B cell (primary cell): ENCODE measurements around the gene SGSH. TPM values are rescaled to one million over a fixed set of nuclear protein-coding genes. Genes with fewer than 3 reads are reported as not detected.

Experiments
- ATAC-seq: fragments of 200-7000 bp; cut with Tn5 transposase; one replicate; pipeline ENCODE4 v1.10.0; 2021; ENCODE audit warnings: low read depth, mild to moderate bottlenecking, moderate number of reproducible peaks, moderate library complexity
- CTCF ChIA-PET: fragments of 350-600 bp; sonication (Branson Sonifier 250); formaldehyde crosslinking; loops from one replicate; lab custom pipeline; 2021; ENCODE audit warnings: antibody characterized with exemption, inconsistent platforms; lab: Charles Lee
- POLR2A ChIA-PET: fragments of 350-600 bp; sonication (Branson Sonifier 250); formaldehyde crosslinking; loops from one replicate; lab custom pipeline; 2021; ENCODE audit warnings: antibody characterized with exemption; lab: Charles Lee
- DNase-seq: peaks from one replicate; pipeline ENCODE4 v3.0.0; 2013
- H2AFZ ChIP-seq: 2 replicates; pipeline ENCODE4 v1.6.1; 2012; ENCODE audit warnings: mild to moderate bottlenecking, low read depth, low read length; ENCODE audit not compliant: insufficient read depth, poor library complexity, severe bottlenecking
- H3K27ac ChIP-seq, 2 donors: 1 replicate in 1 of 2; 2 replicates in 1 of 2; pipeline ENCODE4 v1.5.1; 2012 to 2013; ENCODE audit warnings: low read length in 2 of 2, mild to moderate bottlenecking in 2 of 2, moderate library complexity in 1 of 2
- H3K27me3 ChIP-seq, 4 experiments: fragments of 200-600 bp in 1 of 4; sonication (generic) in 1 of 4; replicated peaks in 1 of 4; 1 replicate in 2 of 4; 2 replicates in 2 of 4; pipeline versions ENCODE4 v1.6.1 to v1.7.0; 2013 to 2016; ENCODE audit warnings: low read length in 3 of 4, mild to moderate bottlenecking in 2 of 4, mixed read lengths in 1 of 4, moderate library complexity in 1 of 4; ENCODE audit not compliant: insufficient read depth in 4 of 4, control insufficient read depth in 3 of 4; ENCODE audit errors: control extremely low read depth in 1 of 4
- H3K36me3 ChIP-seq, 2 experiments: replicated peaks in 1 of 2; 1 replicate in 1 of 2; 2 replicates in 1 of 2; pipeline versions ENCODE4 v1.6.1 to v1.7.1; 2013; ENCODE audit warnings: low read length in 1 of 2; ENCODE audit not compliant: insufficient read depth in 2 of 2, control insufficient read depth in 1 of 2; ENCODE audit errors: control extremely low read depth in 1 of 2, extremely low read depth in 1 of 2
- H3K4me1 ChIP-seq, 2 donors: fragments of 200-600 bp in 1 of 2; sonication (generic) in 1 of 2; 1 replicate in 1 of 2; 2 replicates in 1 of 2; pipeline versions ENCODE4 v1.5.1 to v1.6.1; 2013 to 2017; ENCODE audit warnings: low read length in 2 of 2; ENCODE audit not compliant: control insufficient read depth in 2 of 2, insufficient read depth in 2 of 2
- H3K4me2 ChIP-seq: replicated peaks from 2 replicates; pipeline ENCODE3; 2012; ENCODE audit warnings: mild to moderate bottlenecking, low read depth, low read length; ENCODE audit not compliant: poor library complexity, severe bottlenecking
- H3K4me3 ChIP-seq, 5 experiments: fragments of 200-600 bp in 1 of 5; sonication (generic) in 1 of 5; 1 replicate in 3 of 5; 2 replicates in 2 of 5; pipeline versions ENCODE4 v1.5.1 to v1.7.0; 2011 to 2016; ENCODE audit warnings: low read length in 4 of 5, mild to moderate bottlenecking in 4 of 5, low read depth in 2 of 5, control low read depth in 1 of 5, moderate library complexity in 1 of 5; ENCODE audit not compliant: insufficient read depth in 1 of 5; ENCODE audit errors: control extremely low read depth in 1 of 5, extremely low read depth in 1 of 5
- H3K79me2 ChIP-seq: fragments of 200-600 bp; sonication (generic); one replicate; pipeline ENCODE4 v1.6.0; 2016; ENCODE audit warnings: low read length; ENCODE audit not compliant: control insufficient read depth, insufficient read depth
- H3K9ac ChIP-seq: fragments of 200-600 bp; sonication (generic); 2 replicates; pipeline ENCODE4 v1.6.1; 2017; ENCODE audit warnings: mild to moderate bottlenecking, low read length, moderate library complexity
- H3K9me3 ChIP-seq, 3 donors: one replicate each; pipeline versions ENCODE4 v1.6.1 to v1.7.1; 2013; ENCODE audit warnings: low read length in 2 of 3; ENCODE audit not compliant: control insufficient read depth in 2 of 3, insufficient read depth in 1 of 3; ENCODE audit errors: control extremely low read depth in 1 of 3
- H4K20me1 ChIP-seq: 2 replicates; pipeline ENCODE4 v1.6.0; 2012; ENCODE audit warnings: mild to moderate bottlenecking, low read length; ENCODE audit not compliant: insufficient read depth, control insufficient read depth, poor library complexity, severe bottlenecking
- H3K27ac Mint-ChIP-seq: one replicate; pipeline ENCODE4 v1.8.0; 2021; ENCODE audit warnings: mixed read lengths
- H3K27me3 Mint-ChIP-seq: one replicate; pipeline ENCODE4 v1.8.0; 2021; ENCODE audit warnings: mixed read lengths
- H3K4me1 Mint-ChIP-seq: one replicate; pipeline ENCODE4 v1.8.0; 2021; ENCODE audit warnings: mixed read lengths
- H3K4me3 Mint-ChIP-seq: one replicate; pipeline ENCODE4 v1.8.0; 2021; ENCODE audit warnings: mixed read lengths
- H3K9me3 Mint-ChIP-seq: one replicate; pipeline ENCODE4 v1.8.0; 2022; ENCODE audit warnings: mixed read lengths; ENCODE audit not compliant: insufficient read depth
- CTCF ChIP-seq: fragments of 200-600 bp; IDR thresholded peaks from one replicate; pipeline ENCODE4 v1.8.0; 2022; ENCODE audit warnings: antibody characterized with exemption, mild to moderate bottlenecking
- EZH2 ChIP-seq: IDR thresholded peaks from 2 replicates; pipeline ENCODE4 v1.6.1; 2012; ENCODE audit warnings: borderline replicate concordance, low read depth, mild to moderate bottlenecking, moderate library complexity, low read length; ENCODE audit not compliant: insufficient read depth, poor library complexity, severe bottlenecking
- WGBS: methylation state at CpG from one replicate; pipeline ENCODE4 v1.1.5; 2013; ENCODE audit warnings: missing lambda C conversion rate; ENCODE audit not compliant: insufficient coverage; 5-methylcytosine and 5-hydroxymethylcytosine counted together
- intact Hi-C: fragments of 100-400 bp; cut with micrococcal nuclease; formaldehyde crosslinking; loops from one replicate; pipeline ENCODE4 v1.10.0; 2022
- polyA plus RNA-seq: library from polyadenylated mRNA; depleted of rRNA; stranded (reverse); fragments of >200 nt; gene quantifications from 2 replicates; pipeline ENCODE4 v1.2.3, GENCODE V29; 2012
- total RNA-seq, 2 donors: library from RNA; stranded (reverse); fragments of 120-200 nt in 1 of 2; gene quantifications; 1 replicate in 1 of 2; 2 replicates in 1 of 2; pipeline versions ENCODE4 v1.2.3 to v1.2.4, GENCODE V29; 2013 to 2022

Gene SGSH
- total and polyA plus RNA-seq, 2 donors (not counting 1 experiment from before 2014, with no cell fraction given) = 44.5 to 83.7 TPM

- ChIA-PET POLR2A (no interaction called here), CTCF (no interaction called here)
- Mint-ChIP-seq H3K27me3 (peaks cover 22% of the 10 kb centered on the region), H3K4me1 (no peaks in the 10 kb centered on the region), H3K27ac (no peak overlapping the region), H3K4me3 (no peak overlapping the region), H3K9me3 (no peaks in the 10 kb centered on the region)
- Histone ChIP-seq H3K36me3 (no peaks in the 10 kb centered on the region), H3K9ac (no peak overlapping the region), H2AFZ (no peak overlapping the region), H3K27me3 (peaks cover 0 to 6% (median 0%) of the 10 kb centered on the region in 4 experiments), H3K4me1 (no peaks in the 10 kb centered on the region), H3K4me2 (no peak overlapping the region), H4K20me1 (no peaks in the 10 kb centered on the region), H3K4me3 (no peak overlapping the region), H3K9me3 (no peaks in the 10 kb centered on the region), H3K79me2 (no peaks in the 10 kb centered on the region), H3K27ac (no peak overlapping the region)
- no peak for DNase-seq
- no peak for TF ChIP-seq EZH2
- TF ChIP-seq CTCF = no peak
- intact Hi-C loops = no loop called here
- no CpG with 5 or more reads among the region's 4 CpGs for WGBS
- ATAC-seq = no peak
Observed at GRCh38 chr17:80163336-80163735, 56.8 kb downstream of the SGSH start.

GRCh38 chr17:80160536-80160935 lies 59.6 kb downstream of the SGSH start:
- 40% methylated on average over 1 of the region's 3 CpGs for WGBS
- TF ChIP-seq CTCF (no peak), EZH2 (no peak)
- DNase-seq = no peak

More at GRCh38 chr17:80160536-80160935, 59.6 kb downstream of the SGSH start:
- no peak overlapping the region for H3K4me3 Mint-ChIP-seq
- H3K4me1 Mint-ChIP-seq = no peaks in the 10 kb centered on the region
- no peak overlapping the region for H3K27ac Mint-ChIP-seq
- no peak overlapping the region for H3K27ac ChIP-seq
- H3K27me3 Mint-ChIP-seq = peaks cover 22% of the 10 kb centered on the region
- no peaks in the 10 kb centered on the region for H3K4me1 ChIP-seq
- H3K9me3 Mint-ChIP-seq = peaks cover 2% of the 10 kb centered on the region
- intact Hi-C loops = no loop called here
- ChIA-PET CTCF (no interaction called here), POLR2A (no interaction called here)
- H3K79me2 ChIP-seq = no peaks in the 10 kb centered on the region
- peaks cover 0 to 5% (median 0%) of the 10 kb centered on the region in 4 experiments for H3K27me3 ChIP-seq
- ATAC-seq = no peak
- H4K20me1 ChIP-seq = no peaks in the 10 kb centered on the region
- no peak overlapping the region for H3K4me2 ChIP-seq
- H3K9ac ChIP-seq = no peak overlapping the region
- no peak overlapping the region for H2AFZ ChIP-seq
- H3K9me3 ChIP-seq = peaks cover 2 to 8% (median 5%) of the 10 kb centered on the region in 3 donors
- no peak overlapping the region for H3K4me3 ChIP-seq
- no peaks in the 10 kb centered on the region for H3K36me3 ChIP-seq

Other genes starting within 250 kb of the SGSH start
- gene TBC1D16, start 184.5 kb downstream of the SGSH start, total RNA-seq = 2.7 and 3.3 TPM in 2 replicates
- gene TBC1D16, start 184.5 kb downstream of the SGSH start, polyA plus RNA-seq = 0.82 and 1.2 TPM in 2 replicates
- gene CCDC40, start 183.7 kb downstream of the SGSH start, total RNA-seq = 1.9 and 3.2 TPM in 2 replicates
- 0.63 and 1.4 TPM in 2 replicates for gene CCDC40, start 183.7 kb downstream of the SGSH start, polyA plus RNA-seq
- gene GAA, start 118.8 kb downstream of the SGSH start, total RNA-seq = 39.4 and 40.0 TPM in 2 replicates
- gene GAA, start 118.8 kb downstream of the SGSH start, polyA plus RNA-seq = 32.3 and 33.4 TPM in 2 replicates
- 83.4 and 86.0 TPM in 2 replicates for gene EIF4A3, start 73.2 kb downstream of the SGSH start, total RNA-seq
- 137 and 251 TPM in 2 replicates for gene EIF4A3, start 73.2 kb downstream of the SGSH start, polyA plus RNA-seq
- not detected in 2 replicates for gene CARD14, start 50.3 kb downstream of the SGSH start, total RNA-seq
- gene CARD14, start 50.3 kb downstream of the SGSH start, polyA plus RNA-seq = 0.33 TPM in 1 of 2 replicates, not detected in the other
- 28.5 and 31.4 TPM in 2 replicates for gene SLC26A11, start 94 bp upstream of the SGSH start, total RNA-seq
- 10.1 and 13.0 TPM in 2 replicates for gene SLC26A11, start 94 bp upstream of the SGSH start, polyA plus RNA-seq
- 287 and 299 TPM in 2 replicates for gene RNF213, start 40.5 kb upstream of the SGSH start, total RNA-seq
- gene RNF213, start 40.5 kb upstream of the SGSH start, polyA plus RNA-seq = 121 and 134 TPM in 2 replicates
- gene ENDOV, start 194.8 kb upstream of the SGSH start, total RNA-seq = 49.1 and 49.5 TPM in 2 replicates
- 21.9 and 25.3 TPM in 2 replicates for gene ENDOV, start 194.8 kb upstream of the SGSH start, polyA plus RNA-seq